ENCODE data around the gene PAWR.

GRCh38 chr12:79587368-79587767, 103.4 kb downstream of the PAWR start:
- no peak for TF ChIP-seq POLR2A (IDR thresholded peaks at IDR 0.05; ENCODE audit: extremely low read depth, insufficient read length)
- no peak for TF ChIP-seq CTCF (IDR thresholded peaks at IDR 0.05; ENCODE audit: low read depth, low read length)

Data from NB4 (cell line).